ENCODE data around the gene CEACAM7.
A peak's percentile ranks its signal among the peaks of the same experiment; 100 is the strongest.

CEACAM7 gene

GRCh38 chr19:41706741-41707501 is 18.9 kb upstream of the CEACAM7 start:
- peak overlapping the region; percentile 34; the same call in 1 of the 2 replicates for H3K9ac ChIP-seq (ENCODE audit: low read depth, low read length)
- H3K36me3 ChIP-seq (ENCODE audit: insufficient read depth, low read length), result no peaks in the 10 kb centered on the region
- no peaks in the 10 kb centered on the region for H3K4me1 ChIP-seq (ENCODE audit: insufficient read depth, low read length)
- H3K9me3 ChIP-seq (ENCODE audit: control insufficient read depth, insufficient read depth, low read length), result no peaks in the 10 kb centered on the region

GRCh38 chr19:41705393-41706174 is 17.5 kb upstream of the CEACAM7 start:
- no peaks in the 10 kb centered on the region for H3K36me3 ChIP-seq (ENCODE audit: insufficient read depth, low read length)
- H3K4me1 ChIP-seq (ENCODE audit: insufficient read depth, low read length), result no peaks in the 10 kb centered on the region
- no peak overlapping the region for H3K9ac ChIP-seq (ENCODE audit: low read depth, low read length)
- no peaks in the 10 kb centered on the region for H3K9me3 ChIP-seq (ENCODE audit: control insufficient read depth, insufficient read depth, low read length)

DNA sequence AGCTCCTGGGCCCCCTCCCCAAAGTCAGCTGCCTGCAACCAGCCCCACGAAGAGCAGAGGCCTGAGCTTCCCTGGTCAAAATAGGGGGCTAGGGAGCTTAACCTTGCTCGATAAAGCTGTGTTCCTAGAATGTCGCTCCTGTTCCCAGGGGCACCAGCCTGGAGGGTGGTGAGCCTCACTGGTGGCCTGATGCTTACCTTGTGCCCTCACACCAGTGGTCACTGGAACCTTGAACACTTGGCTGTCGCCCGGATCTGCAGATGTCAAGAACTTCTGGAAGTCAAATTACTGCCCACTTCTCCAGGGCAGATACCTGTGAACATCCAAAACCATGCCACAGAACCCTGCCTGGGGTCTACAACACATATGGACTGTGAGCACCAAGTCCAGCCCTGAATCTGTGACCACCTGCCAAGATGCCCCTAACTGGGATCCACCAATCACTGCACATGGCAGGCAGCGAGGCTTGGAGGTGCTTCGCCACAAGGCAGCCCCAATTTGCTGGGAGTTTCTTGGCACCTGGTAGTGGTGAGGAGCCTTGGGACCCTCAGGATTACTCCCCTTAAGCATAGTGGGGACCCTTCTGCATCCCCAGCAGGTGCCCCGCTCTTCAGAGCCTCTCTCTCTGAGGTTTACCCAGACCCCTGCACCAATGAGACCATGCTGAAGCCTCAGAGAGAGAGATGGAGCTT is 15.7 kb upstream of the CEACAM7 start:
- Histone ChIP-seq H3K9ac (ENCODE audit: low read depth, low read length) (no peak overlapping the region), H3K36me3 (ENCODE audit: insufficient read depth, low read length) (no peaks in the 10 kb centered on the region), H3K9me3 (ENCODE audit: control insufficient read depth, insufficient read depth, low read length) (no peaks in the 10 kb centered on the region)

GRCh38 chr19:41702171-41702651 is 14.1 kb upstream of the CEACAM7 start:
- Histone ChIP-seq H3K36me3 (ENCODE audit: insufficient read depth, low read length) (no peaks in the 10 kb centered on the region), H3K9ac (ENCODE audit: low read depth, low read length) (no peak overlapping the region), H3K9me3 (ENCODE audit: control insufficient read depth, insufficient read depth, low read length) (no peaks in the 10 kb centered on the region), H3K4me1 (ENCODE audit: insufficient read depth, low read length) (no peaks in the 10 kb centered on the region)

More for the DNA sequence above, 15.7 kb upstream of the CEACAM7 start:
- H3K4me1 ChIP-seq (ENCODE audit: insufficient read depth, low read length), result no peaks in the 10 kb centered on the region

DNA sequence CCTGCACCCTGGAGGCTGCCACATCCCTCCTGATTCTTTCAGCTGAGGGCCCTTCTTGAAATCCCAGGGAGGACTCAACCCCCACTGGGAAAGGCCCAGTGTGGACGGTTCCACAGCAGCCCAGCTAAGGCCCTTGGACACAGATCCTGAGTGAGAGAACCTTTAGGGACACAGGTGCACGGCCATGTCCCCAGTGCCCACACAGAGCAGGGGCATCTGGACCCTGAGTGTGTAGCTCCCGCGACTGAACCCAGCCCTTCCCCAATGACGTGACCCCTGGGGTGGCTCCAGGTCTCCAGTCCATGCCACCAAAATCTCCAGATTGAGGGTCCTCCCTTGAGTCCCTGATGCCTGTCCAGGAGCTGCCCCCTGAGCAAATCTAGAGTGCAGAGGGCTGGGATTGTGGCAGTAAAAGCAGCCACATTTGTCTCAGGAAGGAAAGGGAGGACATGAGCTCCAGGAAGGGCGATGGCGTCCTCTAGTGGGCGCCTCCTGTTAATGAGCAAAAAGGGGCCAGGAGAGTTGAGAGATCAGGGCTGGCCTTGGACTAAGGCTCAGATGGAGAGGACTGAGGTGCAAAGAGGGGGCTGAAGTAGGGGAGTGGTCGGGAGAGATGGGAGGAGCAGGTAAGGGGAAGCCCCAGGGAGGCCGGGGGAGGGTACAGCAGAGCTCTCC is 13.5 kb upstream of the CEACAM7 start:
- Histone ChIP-seq H3K9ac (ENCODE audit: low read depth, low read length) (no peak overlapping the region), H3K36me3 (ENCODE audit: insufficient read depth, low read length) (no peaks in the 10 kb centered on the region), H3K4me1 (ENCODE audit: insufficient read depth, low read length) (no peaks in the 10 kb centered on the region)

DNA sequence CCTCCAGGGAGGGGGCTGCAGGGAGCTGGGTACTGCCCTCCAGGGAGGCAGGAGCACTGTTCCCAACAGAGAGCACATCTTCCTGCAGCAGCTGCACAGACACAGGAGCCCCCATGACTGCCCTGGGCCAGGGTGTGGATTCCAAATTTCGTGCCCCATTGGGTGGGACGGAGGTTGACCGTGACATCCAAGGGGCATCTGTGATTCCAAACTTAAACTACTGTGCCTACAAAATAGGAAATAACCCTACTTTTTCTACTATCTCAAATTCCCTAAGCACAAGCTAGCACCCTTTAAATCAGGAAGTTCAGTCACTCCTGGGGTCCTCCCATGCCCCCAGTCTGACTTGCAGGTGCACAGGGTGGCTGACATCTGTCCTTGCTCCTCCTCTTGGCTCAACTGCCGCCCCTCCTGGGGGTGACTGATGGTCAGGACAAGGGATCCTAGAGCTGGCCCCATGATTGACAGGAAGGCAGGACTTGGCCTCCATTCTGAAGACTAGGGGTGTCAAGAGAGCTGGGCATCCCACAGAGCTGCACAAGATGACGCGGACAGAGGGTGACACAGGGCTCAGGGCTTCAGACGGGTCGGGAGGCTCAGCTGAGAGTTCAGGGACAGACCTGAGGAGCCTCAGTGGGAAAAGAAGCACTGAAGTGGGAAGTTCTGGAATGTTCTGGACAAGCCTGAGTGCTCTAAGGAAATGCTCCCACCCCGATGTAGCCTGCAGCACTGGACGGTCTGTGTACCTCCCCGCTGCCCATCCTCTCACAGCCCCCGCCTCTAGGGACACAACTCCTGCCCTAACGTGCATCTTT is 12.5 kb upstream of the CEACAM7 start:
- Histone ChIP-seq H3K9me3 (ENCODE audit: control insufficient read depth, insufficient read depth, low read length) (no peaks in the 10 kb centered on the region), H3K4me1 (ENCODE audit: insufficient read depth, low read length) (no peaks in the 10 kb centered on the region), H3K36me3 (ENCODE audit: insufficient read depth, low read length) (no peaks in the 10 kb centered on the region), H3K9ac (ENCODE audit: low read depth, low read length) (no peak overlapping the region)

More for the DNA sequence above, 13.5 kb upstream of the CEACAM7 start:
- no peaks in the 10 kb centered on the region for H3K9me3 ChIP-seq (ENCODE audit: control insufficient read depth, insufficient read depth, low read length)

- H3K36me3 ChIP-seq (ENCODE audit: insufficient read depth, low read length), result no peaks in the 10 kb centered on the region
- no peak overlapping the region for H3K9ac ChIP-seq (ENCODE audit: low read depth, low read length)
- H3K9me3 ChIP-seq (ENCODE audit: control insufficient read depth, insufficient read depth, low read length), result no peaks in the 10 kb centered on the region
- no peaks in the 10 kb centered on the region for H3K4me1 ChIP-seq (ENCODE audit: insufficient read depth, low read length)
Measured at GRCh38 chr19:41699968-41700323, 11.9 kb upstream of the CEACAM7 start.

- Histone ChIP-seq H3K36me3 (ENCODE audit: insufficient read depth, low read length) (no peaks in the 10 kb centered on the region), H3K4me1 (ENCODE audit: insufficient read depth, low read length) (no peaks in the 10 kb centered on the region), H3K9ac (ENCODE audit: low read depth, low read length) (no peak overlapping the region), H3K9me3 (ENCODE audit: control insufficient read depth, insufficient read depth, low read length) (no peaks in the 10 kb centered on the region)
Measured at GRCh38 chr19:41699231-41699967, 11.3 kb upstream of the CEACAM7 start.

DNA sequence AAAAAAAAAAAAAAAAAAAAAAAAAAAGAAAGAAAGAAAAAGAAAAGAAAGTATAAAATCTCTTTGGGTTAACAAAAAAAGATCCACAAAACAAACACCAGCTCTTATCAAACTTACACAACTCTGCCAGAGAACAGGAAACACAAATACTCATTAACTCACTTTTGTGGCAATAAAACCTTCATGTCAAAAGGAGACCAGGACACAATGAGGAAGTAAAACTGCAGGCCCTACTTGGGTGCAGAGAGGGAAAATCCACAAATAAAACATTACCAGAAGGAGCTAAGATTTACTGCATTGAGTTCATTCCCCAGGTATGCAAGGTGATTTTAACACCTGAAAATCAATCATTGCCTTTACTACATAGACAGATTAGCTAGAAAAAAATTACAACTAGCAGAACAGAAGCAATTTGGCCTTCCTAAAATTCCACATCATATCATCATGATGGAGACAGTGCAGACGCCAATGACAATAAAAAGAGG is 10.7 kb upstream of the CEACAM7 start:
- Histone ChIP-seq H3K9ac (ENCODE audit: low read depth, low read length) (no peak overlapping the region), H3K36me3 (ENCODE audit: insufficient read depth, low read length) (no peaks in the 10 kb centered on the region), H3K4me1 (ENCODE audit: insufficient read depth, low read length) (no peaks in the 10 kb centered on the region), H3K9me3 (ENCODE audit: control insufficient read depth, insufficient read depth, low read length) (no peaks in the 10 kb centered on the region)

GRCh38 chr19:41697198-41697855 is 9.3 kb upstream of the CEACAM7 start:
- Histone ChIP-seq H3K36me3 (ENCODE audit: insufficient read depth, low read length) (no peaks in the 10 kb centered on the region), H3K9ac (ENCODE audit: low read depth, low read length) (no peak overlapping the region), H3K4me1 (ENCODE audit: insufficient read depth, low read length) (no peaks in the 10 kb centered on the region), H3K9me3 (ENCODE audit: control insufficient read depth, insufficient read depth, low read length) (no peaks in the 10 kb centered on the region)

- no peaks in the 10 kb centered on the region for H3K36me3 ChIP-seq (ENCODE audit: insufficient read depth, low read length)
- H3K9me3 ChIP-seq (ENCODE audit: control insufficient read depth, insufficient read depth, low read length), result no peaks in the 10 kb centered on the region
- no peaks in the 10 kb centered on the region for H3K4me1 ChIP-seq (ENCODE audit: insufficient read depth, low read length)
Measured at GRCh38 chr19:41696402-41697197, 8.5 kb upstream of the CEACAM7 start.

DNA sequence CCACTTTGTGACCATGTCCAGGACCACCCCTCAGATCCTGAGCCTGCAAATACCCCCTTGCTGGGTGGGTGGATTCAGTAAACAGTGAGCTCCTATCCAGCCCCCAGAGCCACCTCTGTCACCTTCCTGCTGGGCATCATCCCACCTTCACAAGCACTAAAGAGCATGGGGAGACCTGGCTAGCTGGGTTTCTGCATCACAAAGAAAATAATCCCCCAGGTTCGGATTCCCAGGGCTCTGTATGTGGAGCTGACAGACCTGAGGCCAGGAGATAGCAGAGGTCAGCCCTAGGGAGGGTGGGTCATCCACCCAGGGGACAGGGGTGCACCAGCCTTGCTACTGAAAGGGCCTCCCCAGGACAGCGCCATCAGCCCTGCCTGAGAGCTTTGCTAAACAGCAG is 7.7 kb upstream of the CEACAM7 start:
- Histone ChIP-seq H3K9ac (ENCODE audit: low read depth, low read length) (no peak overlapping the region), H3K9me3 (ENCODE audit: control insufficient read depth, insufficient read depth, low read length) (no peaks in the 10 kb centered on the region), H3K4me1 (ENCODE audit: insufficient read depth, low read length) (no peaks in the 10 kb centered on the region), H3K36me3 (ENCODE audit: insufficient read depth, low read length) (no peaks in the 10 kb centered on the region)

More at GRCh38 chr19:41696402-41697197, 8.5 kb upstream of the CEACAM7 start:
- H3K9ac ChIP-seq (ENCODE audit: low read depth, low read length), result no peak overlapping the region

Data from ES-I3 (cell line).